ENCODE results near the gene RTP3.

The RTP3 gene

DNA sequence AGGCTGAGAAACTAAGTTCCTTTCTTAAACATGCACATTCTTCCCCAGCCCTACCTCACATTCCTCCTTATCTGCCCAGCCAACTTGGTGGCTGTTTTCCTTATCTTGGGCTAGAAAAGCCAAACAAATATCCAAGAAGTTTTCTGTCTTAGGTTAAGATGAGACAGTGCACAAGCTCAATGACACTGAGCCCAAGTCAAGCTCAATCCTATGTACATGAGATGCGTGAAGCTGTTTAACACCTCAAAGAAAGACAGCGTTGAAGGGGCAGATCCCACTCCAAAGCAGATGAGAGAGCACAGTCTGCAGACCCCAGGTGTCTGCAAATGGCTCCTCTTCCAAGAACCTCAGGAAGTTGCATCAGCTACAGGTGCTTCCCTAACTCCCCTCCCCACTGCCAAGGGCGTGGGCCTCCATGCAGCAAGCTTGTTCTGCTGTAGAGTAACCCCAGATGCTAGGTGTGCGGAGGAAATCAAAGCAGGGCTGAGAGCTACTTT lies 51.7 kb downstream of the RTP3 start:
- no peak for DNase-seq

GRCh38 chr3:46549989-46550388 lies 52.2 kb downstream of the RTP3 start:
- no peak for DNase-seq
